Central memory CD8-positive, alpha-beta T cell (primary cell): ENCODE measurements around the gene NLGN3.
A peak's percentile ranks its signal among the peaks of the same experiment; 100 is the strongest.

ENCODE experiments used
- ATAC-seq: fragments of 150-1000 bp; cut with Tn5 transposase; replicated peaks from 2 replicates; pipeline ENCODE4 v1.10.0; 2022; ENCODE audit warnings: mild to moderate bottlenecking, moderate FRiP score, moderate number of reproducible peaks; ENCODE audit not compliant: poor library complexity, severe bottlenecking; ENCODE audit errors: extremely low read depth
- DNase-seq, 2 donors: peaks; one replicate each; pipeline ENCODE4 v3.0.0; 2021; ENCODE audit warnings: low spot score in 2 of 2
- H3K27ac Mint-ChIP-seq: one replicate; pipeline ENCODE4 v1.8.0; 2022; ENCODE audit warnings: low read depth, mild to moderate bottlenecking, moderate library complexity, mixed read lengths
- H3K27me3 Mint-ChIP-seq: one replicate; pipeline ENCODE4 v1.8.0; 2022; ENCODE audit warnings: mixed read lengths
- H3K36me3 Mint-ChIP-seq: one replicate; pipeline ENCODE4 v1.8.0; 2022; ENCODE audit warnings: mild to moderate bottlenecking, moderate library complexity, mixed read lengths; ENCODE audit not compliant: insufficient read depth
- H3K4me1 Mint-ChIP-seq: one replicate; pipeline ENCODE4 v1.8.0; 2022; ENCODE audit warnings: mixed read lengths
- H3K4me3 Mint-ChIP-seq: one replicate; pipeline ENCODE4 v1.8.0; 2022; ENCODE audit warnings: mild to moderate bottlenecking, moderate library complexity, mixed read lengths
- H3K9me3 Mint-ChIP-seq: one replicate; pipeline ENCODE4 v1.8.0; 2022; ENCODE audit warnings: mixed read lengths

NLGN3 gene

DNA sequence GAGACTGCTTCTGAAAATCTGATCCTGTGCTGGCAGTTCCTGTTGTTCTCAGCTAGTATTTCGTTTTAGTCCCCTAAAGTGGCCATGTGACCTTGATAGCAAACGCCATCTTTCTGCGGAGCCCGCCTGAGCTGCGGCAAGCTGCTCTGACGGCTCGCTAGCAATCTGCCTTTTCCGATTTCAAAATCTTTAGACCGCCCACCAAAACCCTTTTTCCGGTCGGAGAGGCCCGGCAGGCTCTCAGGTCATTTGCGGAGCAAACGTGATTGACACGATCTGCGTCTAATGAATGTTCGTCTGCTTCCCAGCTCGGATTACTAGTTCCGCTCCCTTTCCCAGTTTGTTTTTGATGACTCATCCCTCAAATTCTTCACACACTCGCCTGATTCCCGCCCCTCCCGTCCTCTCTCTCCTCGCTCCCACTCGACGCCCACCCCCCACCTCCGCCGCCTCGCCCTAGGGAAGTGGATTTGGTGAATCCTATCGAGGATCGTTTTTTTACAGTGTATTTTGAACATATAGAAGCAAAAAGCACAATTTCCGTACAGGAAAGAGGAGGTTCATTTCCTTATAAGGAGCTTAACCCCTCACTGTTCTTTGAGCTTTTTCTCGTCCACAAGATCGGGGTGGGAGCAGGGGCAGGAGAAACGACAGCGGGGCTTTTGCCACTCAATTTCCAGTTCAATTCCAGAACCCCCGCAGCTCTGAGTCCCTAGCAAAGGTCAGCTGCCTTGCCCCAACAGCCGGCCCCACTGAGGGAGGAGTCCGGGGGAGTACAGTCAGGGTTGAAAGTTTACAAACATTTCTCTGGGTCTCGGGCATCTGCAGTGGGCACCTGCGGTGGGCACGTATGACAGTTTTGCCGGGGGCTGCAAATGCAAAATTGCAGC lies 37.5 kb downstream of the NLGN3 start:
- DNase-seq (peak; percentile 45 to 70), ATAC-seq (peak; percentile 93)
- H3K36me3 Mint-ChIP-seq: peaks cover 15% of the 10 kb centered on the region
- H3K4me1 Mint-ChIP-seq: peaks cover 4% of the 10 kb centered on the region
- H3K9me3 Mint-ChIP-seq: no peaks in the 10 kb centered on the region
- peak overlapping the region; percentile 91 for H3K27ac Mint-ChIP-seq
- H3K4me3 Mint-ChIP-seq: peak overlapping the region; percentile 86
- H3K27me3 Mint-ChIP-seq: no peaks in the 10 kb centered on the region

DNA sequence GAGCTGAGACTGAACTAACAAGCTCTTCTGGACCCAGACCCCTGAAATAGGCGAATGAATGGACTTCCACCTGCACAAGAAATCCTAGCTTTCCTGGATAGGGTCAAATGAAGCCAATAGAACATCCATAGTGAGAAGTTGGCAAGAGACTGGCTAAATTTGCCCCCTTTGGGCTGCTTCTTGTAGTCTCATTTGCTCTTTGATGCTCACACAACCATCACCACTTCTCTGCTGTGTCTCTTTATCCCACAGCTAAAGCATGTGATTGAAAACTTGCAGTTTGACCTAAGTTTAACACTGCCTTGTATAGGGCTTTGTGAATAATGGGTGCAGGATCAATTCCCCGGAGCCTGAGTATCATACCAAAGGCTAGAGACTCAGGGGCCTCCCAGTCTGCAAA lies 38.2 kb downstream of the NLGN3 start:
- peak overlapping the region; percentile 86 for H3K4me3 Mint-ChIP-seq
- peaks cover 13% of the 10 kb centered on the region for H3K36me3 Mint-ChIP-seq
- H3K27ac Mint-ChIP-seq: peak overlapping the region; percentile 91
- peaks cover 4% of the 10 kb centered on the region for H3K4me1 Mint-ChIP-seq
- DNase-seq: no peak
- H3K27me3 Mint-ChIP-seq: no peaks in the 10 kb centered on the region
- no peak for ATAC-seq
- H3K9me3 Mint-ChIP-seq: no peaks in the 10 kb centered on the region

DNA sequence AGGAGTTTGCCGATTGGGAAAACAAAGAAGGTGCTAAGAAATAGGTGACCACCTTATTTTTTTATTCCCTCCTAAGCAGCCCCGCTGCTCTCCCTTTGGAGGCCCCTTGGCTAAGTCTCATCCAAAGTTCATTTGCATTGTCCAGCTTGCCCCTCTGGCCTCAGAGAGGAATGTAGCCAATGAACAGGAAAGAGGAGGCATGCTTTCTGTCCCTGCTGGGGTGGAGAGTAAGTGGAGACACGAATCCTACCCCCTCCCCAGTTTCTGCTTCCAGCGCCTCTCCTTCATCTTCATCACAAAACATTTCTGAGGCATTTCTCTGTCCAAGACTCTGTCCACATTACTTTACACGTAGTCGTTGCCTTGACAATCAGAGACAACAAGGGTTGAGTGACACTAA lies 38.7 kb downstream of the NLGN3 start:
- Mint-ChIP-seq H3K27ac (no peak overlapping the region), H3K36me3 (peaks cover 8% of the 10 kb centered on the region), H3K27me3 (no peaks in the 10 kb centered on the region), H3K4me1 (peaks cover 4% of the 10 kb centered on the region), H3K9me3 (no peaks in the 10 kb centered on the region), H3K4me3 (no peak overlapping the region)
- DNase-seq: no peak
- no peak for ATAC-seq

DNA sequence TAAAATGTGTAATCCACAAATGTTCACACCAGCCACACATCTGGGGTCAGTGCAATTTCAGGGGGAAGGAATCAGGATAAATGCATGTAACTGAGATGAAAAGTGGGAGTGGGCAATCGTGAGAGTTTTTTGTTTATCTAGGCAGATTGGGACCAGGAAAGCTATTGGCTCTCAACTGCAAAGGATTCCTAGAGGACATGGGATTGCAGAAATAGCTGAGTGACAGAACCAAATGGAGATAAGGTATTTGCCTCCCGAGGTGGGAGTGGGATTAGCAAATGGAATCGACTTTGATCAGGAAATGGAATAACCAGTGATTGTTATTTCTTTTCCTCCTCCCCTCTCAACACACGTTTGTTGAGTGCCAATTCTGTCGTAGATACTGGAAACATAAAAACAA lies 39.5 kb downstream of the NLGN3 start:
- no peak overlapping the region for H3K27ac Mint-ChIP-seq

DNA sequence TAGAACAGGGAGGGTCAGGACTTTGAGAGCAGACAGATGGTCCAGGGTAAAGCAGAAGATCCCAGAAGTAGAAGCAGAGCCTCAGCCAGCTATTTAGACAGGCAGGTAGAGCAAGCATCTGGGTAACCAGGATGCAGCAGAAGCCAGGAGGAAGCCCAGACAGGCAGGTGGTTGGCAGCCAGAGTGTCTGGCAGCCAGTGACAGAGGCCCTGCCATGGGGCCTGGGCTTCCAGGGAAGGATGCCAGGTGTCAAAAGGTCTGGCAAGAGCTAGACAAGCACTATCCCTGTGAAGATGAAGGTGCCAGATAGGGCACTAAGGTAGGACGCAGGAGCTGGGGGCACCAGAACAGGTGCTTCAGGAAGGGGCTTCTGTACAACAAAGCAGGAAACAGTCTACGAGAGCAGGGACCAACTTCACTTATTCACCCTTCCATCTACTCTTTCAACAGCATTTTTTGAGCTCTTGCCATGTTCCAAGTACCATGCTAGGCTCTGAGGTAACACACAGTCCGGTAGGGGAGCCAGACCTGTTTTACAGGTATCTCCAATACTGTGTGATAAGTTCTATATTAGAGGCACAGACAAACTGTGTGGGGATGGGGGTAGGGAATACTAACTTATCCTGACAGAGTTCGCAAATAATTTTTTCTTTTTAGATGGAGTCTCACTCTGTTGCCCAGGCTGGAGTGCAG lies 40.3 kb downstream of the NLGN3 start:
- Mint-ChIP-seq H3K36me3 (peaks cover 8% of the 10 kb centered on the region), H3K4me1 (peaks cover 4% of the 10 kb centered on the region), H3K4me3 (no peak overlapping the region), H3K27ac (peak overlapping the region; percentile 56), H3K9me3 (no peaks in the 10 kb centered on the region), H3K27me3 (no peaks in the 10 kb centered on the region)
- DNase-seq (no peak), ATAC-seq (no peak)

More for the DNA sequence above, 39.5 kb downstream of the NLGN3 start:
- DNase-seq (no peak), ATAC-seq (no peak)
- Mint-ChIP-seq H3K27me3 (no peaks in the 10 kb centered on the region), H3K4me1 (peaks cover 4% of the 10 kb centered on the region), H3K9me3 (no peaks in the 10 kb centered on the region), H3K4me3 (no peak overlapping the region), H3K36me3 (peaks cover 8% of the 10 kb centered on the region)

DNA sequence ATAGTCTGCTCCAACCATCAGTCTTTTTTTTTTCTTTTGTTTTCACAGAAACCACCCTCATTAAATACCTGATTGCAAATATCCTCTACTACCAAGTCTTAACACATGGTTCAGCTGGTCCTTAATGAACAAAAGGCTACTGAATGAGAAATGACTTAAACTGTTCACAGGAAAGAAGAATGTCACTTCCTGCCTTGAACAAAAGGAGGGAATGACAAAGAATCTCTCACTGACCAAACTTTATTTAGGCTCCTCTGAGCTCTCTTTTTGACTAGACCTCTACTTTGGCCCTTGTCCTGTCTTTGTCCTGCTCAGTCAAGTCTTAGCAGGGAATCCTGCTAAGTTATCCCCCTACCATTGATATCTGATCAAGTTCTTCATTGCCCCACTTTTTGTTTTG lies 46.6 kb downstream of the NLGN3 start:
- DNase-seq: no peak
- Mint-ChIP-seq H3K4me1 (peaks cover 22% of the 10 kb centered on the region), H3K4me3 (no peak overlapping the region), H3K27ac (peak overlapping the region; percentile 16), H3K36me3 (peaks cover 12% of the 10 kb centered on the region), H3K9me3 (no peaks in the 10 kb centered on the region), H3K27me3 (no peaks in the 10 kb centered on the region)
- ATAC-seq: no peak

DNA sequence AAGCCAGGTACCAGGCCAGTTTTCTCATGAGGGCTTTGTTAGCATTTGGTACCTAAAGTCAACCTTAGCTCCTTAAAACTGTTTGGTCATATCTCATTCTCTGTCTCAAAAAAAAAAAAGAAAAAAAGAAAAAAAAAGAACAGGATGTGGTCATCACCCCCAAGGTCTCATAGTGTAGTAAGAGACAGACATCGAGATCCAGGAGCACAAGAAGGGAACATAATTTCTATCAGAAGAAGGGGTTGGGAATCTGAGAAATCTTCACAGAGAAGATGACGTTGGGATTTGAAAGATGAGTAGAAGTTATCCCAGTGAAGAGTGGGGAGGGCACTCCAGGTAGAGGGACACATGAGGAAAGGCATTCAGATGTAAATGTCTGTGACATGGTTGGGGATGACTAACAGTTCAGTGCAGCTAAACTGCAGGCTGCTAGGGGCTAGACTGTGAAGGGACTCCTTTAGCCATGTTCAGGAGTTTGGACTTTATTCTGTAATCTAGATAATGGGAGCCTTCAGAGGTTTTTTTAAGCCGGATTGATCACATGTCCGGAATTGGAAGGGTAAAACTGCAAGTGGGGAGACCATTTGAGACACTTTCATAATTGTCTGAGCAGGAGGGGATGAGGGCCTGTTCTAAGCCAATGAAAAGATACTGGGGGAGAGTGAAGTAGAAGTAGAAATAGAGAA lies 51.5 kb downstream of the NLGN3 start:
- DNase-seq (no peak), ATAC-seq (peak; percentile 78)
- Mint-ChIP-seq H3K36me3 (peaks cover 10% of the 10 kb centered on the region), H3K27me3 (no peaks in the 10 kb centered on the region), H3K27ac (peak overlapping the region; percentile 91), H3K9me3 (no peaks in the 10 kb centered on the region), H3K4me3 (peak overlapping the region; percentile 78), H3K4me1 (peaks cover 26% of the 10 kb centered on the region)

DNA sequence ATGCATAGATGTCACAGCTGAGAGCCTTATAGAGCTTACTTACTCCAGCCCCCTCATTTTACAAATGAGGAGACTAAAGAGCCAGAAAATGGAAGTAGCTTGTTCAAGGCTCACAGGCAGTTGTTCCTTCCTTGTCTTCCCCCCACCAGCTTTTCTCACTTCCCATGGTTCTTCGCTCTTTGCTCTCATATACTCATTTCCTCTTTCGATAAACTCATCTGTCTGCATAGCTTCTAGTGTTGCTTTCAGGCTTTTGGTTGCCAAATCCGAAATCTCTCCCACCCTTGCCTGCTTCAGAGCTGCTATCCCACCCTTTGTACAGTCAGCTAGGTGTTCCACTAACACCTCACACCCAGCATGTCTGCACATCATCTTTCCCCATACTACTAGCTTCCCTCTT lies 53.4 kb downstream of the NLGN3 start:
- H3K9me3 Mint-ChIP-seq: no peaks in the 10 kb centered on the region
- no peak for DNase-seq
- H3K4me1 Mint-ChIP-seq: peaks cover 18% of the 10 kb centered on the region
- ATAC-seq: no peak
- peak overlapping the region; percentile 78 for H3K4me3 Mint-ChIP-seq
- H3K36me3 Mint-ChIP-seq: peaks cover 8% of the 10 kb centered on the region
- no peaks in the 10 kb centered on the region for H3K27me3 Mint-ChIP-seq
- H3K27ac Mint-ChIP-seq: peak overlapping the region; percentile 81

DNA sequence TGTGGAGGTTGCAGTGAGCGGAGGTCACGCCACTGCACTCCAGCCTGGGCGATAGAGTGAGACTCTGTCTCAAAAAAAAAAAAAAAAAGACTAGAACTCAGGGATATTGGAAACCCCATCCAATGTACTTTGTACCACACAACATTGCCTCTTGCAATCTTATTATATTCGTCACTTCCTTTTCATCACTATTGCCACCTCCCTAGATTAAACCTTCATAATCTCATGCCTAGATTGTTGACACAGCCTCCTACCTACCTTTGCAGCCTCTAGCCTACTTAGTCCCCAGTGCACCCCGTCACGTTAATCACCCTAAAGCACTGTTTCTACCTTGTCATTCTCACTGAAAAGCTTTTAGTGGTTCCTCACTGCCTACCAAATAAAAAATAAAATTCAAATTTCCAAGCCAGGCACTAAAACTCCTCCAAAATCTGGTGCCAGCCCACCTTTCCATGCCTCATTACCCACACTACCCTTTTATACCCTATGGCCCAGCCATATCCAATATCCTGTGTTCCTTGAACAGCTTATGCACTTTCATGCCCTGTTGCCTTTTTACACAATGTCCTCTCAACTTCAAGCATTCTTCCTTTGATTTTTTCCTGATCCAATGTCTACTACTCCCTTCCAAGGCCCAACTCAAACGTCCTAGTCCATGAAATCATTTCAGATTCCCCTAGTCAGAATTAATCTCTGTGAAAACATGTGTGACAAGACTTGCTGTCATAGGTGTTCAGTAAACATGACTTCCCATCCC lies 54.8 kb downstream of the NLGN3 start:
- H3K4me3 Mint-ChIP-seq: peak overlapping the region; percentile 60
- H3K4me1 Mint-ChIP-seq: peaks cover 18% of the 10 kb centered on the region
- ATAC-seq (no peak), DNase-seq (no peak)
- H3K36me3 Mint-ChIP-seq: peaks cover 5% of the 10 kb centered on the region
- H3K27ac Mint-ChIP-seq: no peak overlapping the region
- no peaks in the 10 kb centered on the region for H3K9me3 Mint-ChIP-seq
- no peaks in the 10 kb centered on the region for H3K27me3 Mint-ChIP-seq

DNA sequence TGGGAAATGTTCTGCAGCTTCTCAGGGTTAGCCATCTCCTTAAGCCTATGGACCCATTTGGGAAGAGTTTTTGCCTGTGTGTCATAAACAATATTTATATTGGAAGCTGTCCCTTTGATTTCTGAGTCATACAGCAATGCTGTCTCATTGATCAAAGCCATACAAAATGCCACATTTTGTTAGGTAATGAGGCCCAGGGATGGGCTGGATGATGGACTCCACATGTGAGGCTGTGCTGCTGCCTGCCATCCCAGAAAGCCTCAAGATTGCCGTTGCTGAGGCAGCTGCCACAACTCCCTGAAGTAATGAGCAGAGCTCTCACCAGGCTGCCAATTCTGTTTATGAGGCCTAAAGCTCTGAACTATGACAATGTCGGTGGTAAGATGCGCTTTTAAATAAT lies 66.2 kb downstream of the NLGN3 start:
- Mint-ChIP-seq H3K9me3 (no peaks in the 10 kb centered on the region), H3K4me1 (no peaks in the 10 kb centered on the region), H3K36me3 (no peaks in the 10 kb centered on the region), H3K27ac (no peak overlapping the region), H3K27me3 (no peaks in the 10 kb centered on the region), H3K4me3 (no peak overlapping the region)
- no peak for ATAC-seq
- no peak for DNase-seq

DNA sequence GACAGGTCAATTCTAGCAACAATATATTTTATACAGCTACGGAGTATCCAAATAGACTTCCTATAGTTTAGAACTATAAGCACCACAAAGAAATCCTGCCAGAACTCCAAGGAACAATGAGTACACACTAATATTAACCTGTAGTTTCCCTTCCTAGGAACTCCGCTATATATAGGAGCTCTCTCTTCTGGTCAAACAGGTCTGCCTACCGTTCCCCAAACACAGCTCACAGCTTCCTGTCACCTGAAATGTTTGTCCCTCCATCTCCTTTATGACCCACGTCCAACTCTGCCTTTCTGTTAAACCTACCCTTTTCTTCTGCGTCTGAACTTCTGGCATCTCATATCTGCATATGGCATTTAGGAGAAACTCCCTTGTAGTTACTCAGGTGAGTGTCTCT lies 67.9 kb downstream of the NLGN3 start:
- Mint-ChIP-seq H3K9me3 (no peaks in the 10 kb centered on the region), H3K4me1 (peaks cover 6% of the 10 kb centered on the region), H3K27ac (no peak overlapping the region), H3K27me3 (no peaks in the 10 kb centered on the region), H3K36me3 (no peaks in the 10 kb centered on the region), H3K4me3 (no peak overlapping the region)
- no peak for DNase-seq
- no peak for ATAC-seq

DNA sequence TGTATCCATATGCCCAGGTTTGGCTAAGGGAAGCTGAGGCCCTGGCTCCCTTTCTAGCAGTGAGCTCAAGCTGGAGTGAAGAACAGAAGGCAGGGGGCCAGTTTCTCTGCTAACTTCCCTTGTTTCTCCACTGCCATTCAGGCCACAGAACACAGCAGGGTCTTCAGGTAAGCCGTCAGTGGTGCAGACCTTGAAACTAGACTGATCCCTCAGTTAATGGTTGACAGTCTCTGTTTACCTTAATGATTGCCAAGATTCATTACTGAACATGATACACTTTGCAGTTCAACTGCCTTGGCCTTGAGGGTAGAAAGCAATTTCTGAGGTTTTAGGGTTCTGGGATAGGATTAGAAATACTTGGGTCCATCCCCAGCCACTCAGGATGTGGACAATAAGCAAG lies 69.5 kb downstream of the NLGN3 start:
- DNase-seq: no peak
- Mint-ChIP-seq H3K36me3 (no peaks in the 10 kb centered on the region), H3K27ac (no peak overlapping the region), H3K9me3 (no peaks in the 10 kb centered on the region), H3K27me3 (no peaks in the 10 kb centered on the region), H3K4me3 (no peak overlapping the region), H3K4me1 (peaks cover 6% of the 10 kb centered on the region)
- ATAC-seq: no peak
